Transverse colon (tissue), 4 donors: ENCODE results near the gene MAGI1. TPM values are rescaled to one million over a fixed set of nuclear protein-coding genes. Genes with fewer than 3 reads are reported as not detected.

ENCODE experiments used
- DNase-seq: peaks from one replicate; pipeline ENCODE4 v3.0.0-alpha.2; 2019
- H3K27ac ChIP-seq, 4 donors: fragments of 200-600 bp; sonication (generic); 2 replicates each; pipeline ENCODE4 v1.5.1; 2016 to 2018; ENCODE audit warnings: inconsistent platforms in 4 of 4
- H3K27me3 ChIP-seq: fragments of 200-600 bp; sonication (generic); 2 replicates; pipeline ENCODE4 v1.5.1; 2017; ENCODE audit warnings: inconsistent platforms
- H3K36me3 ChIP-seq, 4 donors: fragments of 200-600 bp; sonication (generic); 2 replicates each; pipeline ENCODE4 v1.5.1; 2017 to 2019; ENCODE audit warnings: inconsistent platforms in 4 of 4
- H3K4me1 ChIP-seq, 4 donors: fragments of 200-600 bp; sonication (generic); 2 replicates each; pipeline ENCODE4 v1.5.1; 2017 to 2020; ENCODE audit warnings: inconsistent platforms in 4 of 4
- H3K4me3 ChIP-seq, 4 donors: fragments of 200-600 bp; sonication (generic); 1 replicate in 1 of 4; 2 replicates in 3 of 4; pipeline versions ENCODE4 v1.5.1 to v1.6.1; 2017 to 2019; ENCODE audit warnings: inconsistent platforms in 4 of 4
- H3K9me3 ChIP-seq, 2 donors: fragments of 200-600 bp; sonication (generic); 2 replicates each; pipeline ENCODE4 v1.5.1; 2017 to 2019; ENCODE audit warnings: inconsistent platforms in 2 of 2
- EP300 ChIP-seq: sonication (generic); formaldehyde crosslinking; IDR thresholded peaks from one replicate; pipeline ENCODE4 v1.6.1; 2017; ENCODE audit warnings: antibody characterized with exemption, low read depth
- POLR2A ChIP-seq: fragments of 450-650 bp; IDR thresholded peaks from one replicate; pipeline ENCODE4 v1.6.1; 2016; ENCODE audit warnings: antibody characterized with exemption, mild to moderate bottlenecking, moderate library complexity
- POLR2AphosphoS5 ChIP-seq, 3 donors: sonication (generic); formaldehyde crosslinking; IDR thresholded peaks; one replicate each; pipeline ENCODE4 v1.6.1; 2016; ENCODE audit warnings: antibody characterized with exemption in 3 of 3
- WGBS, 2 donors: methylation state at CpG; one replicate each; pipeline ENCODE4 v1.1.5; 2018; ENCODE audit warnings: low coverage in 1 of 2; 5-methylcytosine and 5-hydroxymethylcytosine counted together
- in situ Hi-C, 4 donors: fragments of 200-750 bp; cut with MboI; loops; one replicate each; pipeline versions ENCODE4 v1.15.0 to v1.15.1; 2017; ENCODE audit warnings: low sequenced_read_pairs in 3 of 4, low pct_ligation_motif_present in 1 of 4, low pct_unique_long_range_greater_than_20kb in 1 of 4
- intact Hi-C: fragments of 100-400 bp; cut with DNase I; formaldehyde crosslinking; loops from one replicate; pipeline ENCODE4 v1.15.1; 2023; ENCODE audit warnings: low total_unique reads
- total RNA-seq, 4 donors: library from RNA; depleted of rRNA; stranded (reverse); fragments of >200 nt; gene quantifications; one replicate each; pipeline ENCODE4 v1.1.0, GENCODE V29; 2016
- TF ChIP-seq, protein P1 (sequence below), 5 experiments: fragments of 200-600 bp in 3 of 5; fragments of 450-650 bp in 2 of 5; sonication (generic) in 3 of 5; IDR thresholded peaks; 1 replicate in 2 of 5; 2 replicates in 3 of 5; pipeline ENCODE4 v1.5.1; 2016 to 2017; ENCODE audit warnings: antibody characterized with exemption in 5 of 5, inconsistent platforms in 3 of 5, mild to moderate bottlenecking in 2 of 5, moderate library complexity in 1 of 5

Gene MAGI1
- total RNA-seq, 4 donors from 2014 or later, result 50.8 to 190 (median 67.4) TPM

- in situ Hi-C loops (no loop called here), intact Hi-C loops (no loop called here)
- TF ChIP-seq POLR2AphosphoS5 (IDR thresholded peaks at IDR 0.05) (no peak), POLR2A (no peak), EP300 (no peak)
- TF ChIP-seq, protein P1, sequence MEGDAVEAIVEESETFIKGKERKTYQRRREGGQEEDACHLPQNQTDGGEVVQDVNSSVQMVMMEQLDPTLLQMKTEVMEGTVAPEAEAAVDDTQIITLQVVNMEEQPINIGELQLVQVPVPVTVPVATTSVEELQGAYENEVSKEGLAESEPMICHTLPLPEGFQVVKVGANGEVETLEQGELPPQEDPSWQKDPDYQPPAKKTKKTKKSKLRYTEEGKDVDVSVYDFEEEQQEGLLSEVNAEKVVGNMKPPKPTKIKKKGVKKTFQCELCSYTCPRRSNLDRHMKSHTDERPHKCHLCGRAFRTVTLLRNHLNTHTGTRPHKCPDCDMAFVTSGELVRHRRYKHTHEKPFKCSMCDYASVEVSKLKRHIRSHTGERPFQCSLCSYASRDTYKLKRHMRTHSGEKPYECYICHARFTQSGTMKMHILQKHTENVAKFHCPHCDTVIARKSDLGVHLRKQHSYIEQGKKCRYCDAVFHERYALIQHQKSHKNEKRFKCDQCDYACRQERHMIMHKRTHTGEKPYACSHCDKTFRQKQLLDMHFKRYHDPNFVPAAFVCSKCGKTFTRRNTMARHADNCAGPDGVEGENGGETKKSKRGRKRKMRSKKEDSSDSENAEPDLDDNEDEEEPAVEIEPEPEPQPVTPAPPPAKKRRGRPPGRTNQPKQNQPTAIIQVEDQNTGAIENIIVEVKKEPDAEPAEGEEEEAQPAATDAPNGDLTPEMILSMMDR (IDR thresholded peaks at IDR 0.05), result no peak
- no peaks in the 10 kb centered on the region for H3K36me3 ChIP-seq
- DNase-seq, result peak; percentile 24
- WGBS, 2 donors, result 55 to 57% methylated on average over 3 of the region's 3 CpGs
- H3K27ac ChIP-seq, result peak overlapping the region in 1 of 4 donors; percentile 16
- H3K27me3 ChIP-seq, result no peaks in the 10 kb centered on the region
- H3K9me3 ChIP-seq, result no peaks in the 10 kb centered on the region
- H3K4me1 ChIP-seq, result peaks cover 0 to 15% (median 3%) of the 10 kb centered on the region in 4 donors
- no peak overlapping the region for H3K4me3 ChIP-seq
Observed at GRCh38 chr3:66080167-66080566, 41.4 kb upstream of the MAGI1 start.

- H3K4me3 ChIP-seq, result no peak overlapping the region
- H3K27me3 ChIP-seq, result no peaks in the 10 kb centered on the region
- in situ Hi-C loops, result no loop called here
- H3K9me3 ChIP-seq, result no peaks in the 10 kb centered on the region
- no peaks in the 10 kb centered on the region for H3K36me3 ChIP-seq
- no peak for DNase-seq
- no peak overlapping the region for H3K27ac ChIP-seq
- TF ChIP-seq EP300, result no peak
- TF ChIP-seq, protein P1 (IDR thresholded peaks at IDR 0.05), result no peak
- TF ChIP-seq POLR2A, result no peak
- no peak for TF ChIP-seq POLR2AphosphoS5 (IDR thresholded peaks at IDR 0.05)
- intact Hi-C loops, result no loop called here
- H3K4me1 ChIP-seq, result peaks cover 0 to 7% (median 3%) of the 10 kb centered on the region in 4 donors
Observed at GRCh38 chr3:66077973-66078372, 39.3 kb upstream of the MAGI1 start.

- WGBS, 2 donors, result 69% methylated on average over 4 to 6 of the region's 6 CpGs
- intact Hi-C loops (no loop called here), in situ Hi-C loops (no loop called here)
- no peak for TF ChIP-seq POLR2A
- TF ChIP-seq, protein P1 (IDR thresholded peaks at IDR 0.05), result no peak
- TF ChIP-seq EP300, result no peak
- no peak for TF ChIP-seq POLR2AphosphoS5 (IDR thresholded peaks at IDR 0.05)
- Histone ChIP-seq H3K27ac (no peak overlapping the region), H3K4me3 (no peak overlapping the region), H3K27me3 (no peaks in the 10 kb centered on the region), H3K36me3 (no peaks in the 10 kb centered on the region), H3K4me1 (peaks cover 0 to 7% (median 3%) of the 10 kb centered on the region in 4 donors), H3K9me3 (no peaks in the 10 kb centered on the region)
- DNase-seq, result no peak
Observed at GRCh38 chr3:66076861-66077470, 38.2 kb upstream of the MAGI1 start.

- in situ Hi-C loops, result no loop called here
- no peak for DNase-seq
- no peaks in the 10 kb centered on the region for H3K9me3 ChIP-seq
- H3K36me3 ChIP-seq, result no peaks in the 10 kb centered on the region
- no peak overlapping the region for H3K4me3 ChIP-seq
- WGBS, 2 donors, result 87 to 100% methylated on average over 1 to 4 of the region's 4 CpGs
- intact Hi-C loops, result no loop called here
- H3K4me1 ChIP-seq, result peaks cover 0 to 4% (median under 1%) of the 10 kb centered on the region in 4 donors
- TF ChIP-seq, protein P1 (IDR thresholded peaks at IDR 0.05), result no peak
- TF ChIP-seq EP300 (no peak), POLR2AphosphoS5 (IDR thresholded peaks at IDR 0.05) (no peak), POLR2A (no peak)
- no peak overlapping the region for H3K27ac ChIP-seq
- H3K27me3 ChIP-seq, result no peaks in the 10 kb centered on the region
Observed at GRCh38 chr3:66075281-66075680, 36.6 kb upstream of the MAGI1 start.
